ENCODE results near the gene FRMD4A. TPM values are rescaled to one million over a fixed set of nuclear protein-coding genes. Genes with fewer than 3 reads are reported as not detected.

The FRMD4A gene
- total RNA-seq, 1 donor from 2014 or later, result 28.2 TPM

DNA sequence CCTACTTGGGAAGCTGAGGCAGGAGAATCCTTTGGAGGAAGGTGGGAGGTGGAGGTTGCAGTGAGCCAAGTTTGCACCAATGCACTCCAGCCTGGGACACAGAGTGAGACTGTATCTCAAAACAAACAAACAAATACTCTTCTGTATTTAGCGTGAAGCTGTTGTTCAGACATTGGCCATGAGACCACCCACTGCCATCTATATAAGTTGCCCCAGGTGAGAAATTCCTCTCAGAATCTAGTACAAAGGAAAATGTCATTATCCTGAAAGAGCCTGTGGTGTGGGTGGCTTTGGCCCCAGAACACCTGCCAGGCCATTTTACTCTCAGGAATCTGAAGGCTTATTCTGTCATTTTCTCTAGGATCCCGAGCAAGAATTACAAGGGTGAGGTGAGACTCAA, 4.0 kb upstream of the FRMD4A start:
- DNase-seq (ENCODE audit: low read depth), result no peak
- no peak overlapping the region for H3K4me3 ChIP-seq (ENCODE audit: low read depth, low read length)
- peaks cover 3% of the 10 kb centered on the region for H3K27me3 ChIP-seq (ENCODE audit: control insufficient read depth, insufficient read depth, low read length)
- H3K36me3 ChIP-seq (ENCODE audit: control insufficient read depth, insufficient read depth, low read length), result no peaks in the 10 kb centered on the region
- TF ChIP-seq, protein P1, sequence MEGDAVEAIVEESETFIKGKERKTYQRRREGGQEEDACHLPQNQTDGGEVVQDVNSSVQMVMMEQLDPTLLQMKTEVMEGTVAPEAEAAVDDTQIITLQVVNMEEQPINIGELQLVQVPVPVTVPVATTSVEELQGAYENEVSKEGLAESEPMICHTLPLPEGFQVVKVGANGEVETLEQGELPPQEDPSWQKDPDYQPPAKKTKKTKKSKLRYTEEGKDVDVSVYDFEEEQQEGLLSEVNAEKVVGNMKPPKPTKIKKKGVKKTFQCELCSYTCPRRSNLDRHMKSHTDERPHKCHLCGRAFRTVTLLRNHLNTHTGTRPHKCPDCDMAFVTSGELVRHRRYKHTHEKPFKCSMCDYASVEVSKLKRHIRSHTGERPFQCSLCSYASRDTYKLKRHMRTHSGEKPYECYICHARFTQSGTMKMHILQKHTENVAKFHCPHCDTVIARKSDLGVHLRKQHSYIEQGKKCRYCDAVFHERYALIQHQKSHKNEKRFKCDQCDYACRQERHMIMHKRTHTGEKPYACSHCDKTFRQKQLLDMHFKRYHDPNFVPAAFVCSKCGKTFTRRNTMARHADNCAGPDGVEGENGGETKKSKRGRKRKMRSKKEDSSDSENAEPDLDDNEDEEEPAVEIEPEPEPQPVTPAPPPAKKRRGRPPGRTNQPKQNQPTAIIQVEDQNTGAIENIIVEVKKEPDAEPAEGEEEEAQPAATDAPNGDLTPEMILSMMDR (IDR thresholded peaks at IDR 0.05; ENCODE audit: insufficient read depth, low read length, poor library complexity, severe bottlenecking), result no peak

GRCh38 chr10:14333606-14334005, 2.9 kb upstream of the FRMD4A start:
- no peak for DNase-seq (ENCODE audit: low read depth)
- TF ChIP-seq, protein P1 (IDR thresholded peaks at IDR 0.05; ENCODE audit: insufficient read depth, low read length, poor library complexity, severe bottlenecking), result no peak
- Histone ChIP-seq H3K4me3 (ENCODE audit: low read depth, low read length) (no peak overlapping the region), H3K27me3 (ENCODE audit: control insufficient read depth, insufficient read depth, low read length) (peaks cover 3% of the 10 kb centered on the region), H3K36me3 (ENCODE audit: control insufficient read depth, insufficient read depth, low read length) (no peaks in the 10 kb centered on the region)

DNA sequence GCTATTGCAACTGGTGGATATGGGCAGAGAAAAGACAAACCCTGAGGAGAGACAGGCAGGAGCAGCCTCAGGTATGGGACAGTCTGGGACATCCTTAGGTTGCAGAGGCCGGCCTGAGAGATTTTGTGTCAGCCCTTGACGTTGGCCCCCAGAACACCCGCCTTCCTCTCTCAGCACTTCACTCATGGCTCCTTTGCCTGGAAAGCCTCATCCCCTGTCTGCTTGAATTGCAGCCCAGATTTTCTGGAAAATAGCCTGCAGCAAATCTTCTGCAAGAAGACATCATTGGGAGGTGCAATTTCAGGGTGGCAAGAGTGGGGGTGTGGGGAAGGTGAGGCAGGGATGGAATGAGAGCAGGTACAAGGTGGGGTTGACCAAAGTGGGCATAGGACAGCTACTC, 2.2 kb upstream of the FRMD4A start:
- Histone ChIP-seq H3K27me3 (ENCODE audit: control insufficient read depth, insufficient read depth, low read length) (peaks cover 3% of the 10 kb centered on the region), H3K4me3 (ENCODE audit: low read depth, low read length) (no peak overlapping the region), H3K36me3 (ENCODE audit: control insufficient read depth, insufficient read depth, low read length) (no peaks in the 10 kb centered on the region)
- no peak for DNase-seq (ENCODE audit: low read depth)
- TF ChIP-seq, protein P1 (IDR thresholded peaks at IDR 0.05; ENCODE audit: insufficient read depth, low read length, poor library complexity, severe bottlenecking), result no peak

DNA sequence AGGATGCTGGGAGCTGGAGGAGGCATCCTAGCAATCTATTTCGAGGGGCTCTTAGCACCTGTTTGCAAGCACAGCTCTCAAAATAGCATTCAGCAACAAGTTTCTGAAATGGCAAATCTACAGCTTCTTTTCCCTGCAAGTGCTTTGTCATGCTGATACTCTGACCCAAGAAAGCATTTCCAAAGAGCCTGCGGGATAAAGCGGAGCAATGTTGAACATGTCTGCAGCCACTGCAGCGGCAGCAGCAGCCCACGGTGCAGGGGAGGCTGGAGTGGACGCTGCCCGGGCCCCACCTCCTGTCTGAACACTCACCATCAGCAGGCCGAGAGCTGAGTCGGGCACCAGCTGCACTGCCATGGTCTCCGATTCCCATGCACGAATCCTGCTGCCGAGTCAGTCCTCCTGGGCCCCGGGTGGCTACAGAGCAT, 964 bp downstream of the FRMD4A start:
- TF ChIP-seq, protein P1 (IDR thresholded peaks at IDR 0.05; ENCODE audit: insufficient read depth, low read length, poor library complexity, severe bottlenecking), result no peak

DNA sequence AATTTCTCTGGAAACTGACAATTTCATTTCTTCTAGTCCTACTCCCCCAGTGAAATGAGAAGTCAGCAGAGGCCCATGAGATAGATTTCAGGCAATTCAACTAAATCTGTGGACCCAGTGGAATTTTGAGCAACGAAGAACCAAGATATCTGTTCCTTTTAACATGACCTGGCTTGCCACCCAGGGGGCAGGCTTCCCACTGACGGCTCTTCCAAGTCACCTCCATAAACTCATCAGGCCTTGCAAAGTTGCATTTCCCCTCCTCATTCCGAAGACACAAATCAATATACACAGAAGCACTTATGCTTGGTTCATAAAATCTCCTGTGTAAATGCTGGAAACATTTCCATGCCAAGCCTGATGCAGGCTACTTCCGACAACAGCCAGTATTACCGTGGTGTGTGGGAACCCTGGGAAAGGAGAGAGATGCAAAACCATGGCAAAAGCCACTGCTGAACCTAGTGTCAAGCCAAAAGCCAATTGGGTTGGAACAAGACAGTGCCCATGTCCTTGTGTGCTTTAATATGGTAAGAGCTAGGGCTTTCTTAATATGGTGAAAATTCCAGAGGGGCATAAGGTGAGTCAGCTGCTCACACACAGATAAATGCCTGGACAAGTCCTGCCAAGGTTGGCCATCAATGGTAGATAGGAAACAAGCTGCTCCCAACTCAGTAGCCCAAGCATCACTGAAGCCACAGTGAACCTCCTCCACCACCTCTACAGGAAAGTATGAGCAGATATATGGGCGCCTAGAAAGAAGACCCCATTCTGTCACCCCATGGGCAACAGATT, 1.6 kb downstream of the FRMD4A start:
- Histone ChIP-seq H3K4me3 (ENCODE audit: low read depth, low read length) (no peak overlapping the region), H3K27me3 (ENCODE audit: control insufficient read depth, insufficient read depth, low read length) (peaks cover 5% of the 10 kb centered on the region), H3K36me3 (ENCODE audit: control insufficient read depth, insufficient read depth, low read length) (no peaks in the 10 kb centered on the region)
- TF ChIP-seq, protein P1 (IDR thresholded peaks at IDR 0.05; ENCODE audit: insufficient read depth, low read length, poor library complexity, severe bottlenecking), result no peak
- DNase-seq (ENCODE audit: low read depth), result no peak

More for the DNA sequence above, 964 bp downstream of the FRMD4A start:
- no peak for DNase-seq (ENCODE audit: low read depth)
- no peaks in the 10 kb centered on the region for H3K36me3 ChIP-seq (ENCODE audit: control insufficient read depth, insufficient read depth, low read length)
- no peak overlapping the region for H3K4me3 ChIP-seq (ENCODE audit: low read depth, low read length)
- H3K27me3 ChIP-seq (ENCODE audit: control insufficient read depth, insufficient read depth, low read length), result peaks cover 5% of the 10 kb centered on the region

- Histone ChIP-seq H3K27me3 (ENCODE audit: control insufficient read depth, insufficient read depth, low read length) (peaks cover 5% of the 10 kb centered on the region), H3K36me3 (ENCODE audit: control insufficient read depth, insufficient read depth, low read length) (no peaks in the 10 kb centered on the region), H3K4me3 (ENCODE audit: low read depth, low read length) (no peak overlapping the region)
- TF ChIP-seq, protein P1 (IDR thresholded peaks at IDR 0.05; ENCODE audit: insufficient read depth, low read length, poor library complexity, severe bottlenecking), result no peak
- DNase-seq (ENCODE audit: low read depth), result no peak
Measured at GRCh38 chr10:14327527-14327926, 3.2 kb downstream of the FRMD4A start.
